Mesenchymal stem cell (in vitro differentiated cells and primary cell): ENCODE data around the gene PARD6B.
A peak's percentile ranks its signal among the peaks of the same experiment; 100 is the strongest.

Source experiments
- DNase-seq: peaks from one replicate; pipeline ENCODE4 v3.0.0-alpha.2; 2013
- H2AFZ ChIP-seq: one replicate; pipeline ENCODE4 v1.6.1; 2013; ENCODE audit warnings: low read depth, mild to moderate bottlenecking, control low read depth, inconsistent platforms, low read length, moderate library complexity
- H2AK5ac ChIP-seq: 2 replicates; pipeline ENCODE4 v1.6.1; 2013; ENCODE audit warnings: low read length, moderate library complexity, mild to moderate bottlenecking, inconsistent platforms; ENCODE audit not compliant: severe bottlenecking
- H2BK120ac ChIP-seq: one replicate; pipeline ENCODE4 v1.6.1; 2013; ENCODE audit warnings: low read depth, mild to moderate bottlenecking, inconsistent platforms, low read length, moderate library complexity
- H2BK12ac ChIP-seq, 2 experiments: one replicate each; pipeline ENCODE4 v1.6.1; 2013; ENCODE audit warnings: inconsistent platforms in 2 of 2, low read length in 2 of 2, mild to moderate bottlenecking in 2 of 2, moderate library complexity in 2 of 2, control low read depth in 1 of 2
- H2BK15ac ChIP-seq: one replicate; pipeline ENCODE4 v1.6.1; 2013; ENCODE audit warnings: mild to moderate bottlenecking, low read depth, inconsistent platforms; ENCODE audit not compliant: poor library complexity, severe bottlenecking
- H2BK5ac ChIP-seq: 2 replicates; pipeline ENCODE4 v1.6.1; 2013; ENCODE audit warnings: low read depth, mild to moderate bottlenecking, low read length, control low read depth, inconsistent platforms; ENCODE audit not compliant: poor library complexity, severe bottlenecking
- H3K14ac ChIP-seq, 2 experiments: one replicate each; pipeline ENCODE4 v1.6.1; 2013; ENCODE audit warnings: inconsistent platforms in 2 of 2, low read length in 2 of 2, control low read depth in 1 of 2, mild to moderate bottlenecking in 1 of 2, moderate library complexity in 1 of 2
- H3K18ac ChIP-seq, 2 experiments: one replicate each; pipeline ENCODE4 v1.6.1; 2013; ENCODE audit warnings: inconsistent platforms in 2 of 2, low read length in 2 of 2, control low read depth in 1 of 2, low read depth in 1 of 2, mild to moderate bottlenecking in 1 of 2
- H3K23ac ChIP-seq, 2 experiments: one replicate each; pipeline ENCODE4 v1.6.1; 2013; ENCODE audit warnings: inconsistent platforms in 2 of 2, low read length in 2 of 2, mild to moderate bottlenecking in 2 of 2, moderate library complexity in 2 of 2, control low read depth in 1 of 2
- H3K27ac ChIP-seq: 2 replicates; pipeline ENCODE4 v1.5.1; 2013; ENCODE audit warnings: mild to moderate bottlenecking, moderate library complexity, low read length, control low read depth, inconsistent platforms; ENCODE audit not compliant: poor library complexity, severe bottlenecking
- H3K27me3 ChIP-seq, 2 experiments: 2 replicates each; pipeline versions ENCODE4 v1.6.1 to v1.7.0; 2013; ENCODE audit warnings: low read length in 2 of 2, mild to moderate bottlenecking in 2 of 2, moderate library complexity in 2 of 2, control low read depth in 1 of 2, inconsistent platforms in 1 of 2; ENCODE audit not compliant: control insufficient read depth in 1 of 2, insufficient read depth in 1 of 2
- H3K36me3 ChIP-seq, 2 experiments: 2 replicates each; pipeline versions ENCODE4 v1.6.1 to v1.7.0; 2013; ENCODE audit warnings: low read length in 2 of 2, control low read depth in 1 of 2, inconsistent platforms in 1 of 2, low read depth in 1 of 2, mild to moderate bottlenecking in 1 of 2; ENCODE audit not compliant: insufficient read depth in 2 of 2, control insufficient read depth in 1 of 2
- H3K4ac ChIP-seq, 2 experiments: one replicate each; pipeline ENCODE4 v1.6.1; 2013; ENCODE audit warnings: inconsistent platforms in 2 of 2, low read length in 2 of 2, mild to moderate bottlenecking in 2 of 2, moderate library complexity in 2 of 2, control low read depth in 1 of 2, low read depth in 1 of 2
- H3K4me1 ChIP-seq: 2 replicates; pipeline ENCODE4 v1.6.1; 2013; ENCODE audit warnings: low read depth, low read length, control low read depth; ENCODE audit not compliant: control insufficient read depth, insufficient read depth
- H3K4me2 ChIP-seq: 2 replicates; pipeline ENCODE4 v1.6.1; 2013; ENCODE audit warnings: low read length, mild to moderate bottlenecking, inconsistent platforms; ENCODE audit not compliant: poor library complexity, severe bottlenecking
- H3K4me3 ChIP-seq, 2 experiments: 2 replicates each; pipeline versions ENCODE4 v1.5.1 to v1.7.0; 2013; ENCODE audit warnings: low read length in 2 of 2, mild to moderate bottlenecking in 2 of 2, control low read depth in 1 of 2, low read depth in 1 of 2; ENCODE audit not compliant: insufficient read depth in 1 of 2
- H3K79me1 ChIP-seq: replicated peaks from 2 replicates; pipeline ENCODE4 v1.6.1; 2013; ENCODE audit warnings: mild to moderate bottlenecking, control low read depth, low read length, inconsistent platforms; ENCODE audit not compliant: poor library complexity, severe bottlenecking
- H3K9ac ChIP-seq: 2 replicates; pipeline ENCODE4 v1.7.0; 2013; ENCODE audit warnings: mild to moderate bottlenecking, low read length, moderate library complexity
- H3K9me3 ChIP-seq: 2 replicates; pipeline ENCODE4 v1.7.0; 2013; ENCODE audit warnings: mild to moderate bottlenecking, low read length; ENCODE audit not compliant: control insufficient read depth
- H4K8ac ChIP-seq: one replicate; pipeline ENCODE4 v1.6.1; 2013; ENCODE audit warnings: inconsistent platforms, mild to moderate bottlenecking, low read length, moderate library complexity
- H4K91ac ChIP-seq: one replicate; pipeline ENCODE4 v1.6.1; 2013; ENCODE audit warnings: mild to moderate bottlenecking, low read length, inconsistent platforms
- WGBS: methylation state at CpG from one replicate; pipeline ENCODE4 v1.1.7; 2013; ENCODE audit warnings: mixed read lengths; 5-methylcytosine and 5-hydroxymethylcytosine counted together

Gene PARD6B

GRCh38 chr20:50727792-50728485 lies 3.4 kb upstream of the PARD6B start:
- peak overlapping the region; percentile 67 for H3K4me2 ChIP-seq
- peak overlapping the region; percentile 92 for H2BK5ac ChIP-seq
- peak overlapping the region; percentile 99 for H3K27ac ChIP-seq
- H3K4me3 ChIP-seq = peak overlapping the region in 1 of 2 experiments; percentile 50
- no peak overlapping the region for H3K18ac ChIP-seq
- no peak for DNase-seq
- H2BK12ac ChIP-seq = peak overlapping the region in 1 of 2 experiments; percentile 96
- H2AFZ ChIP-seq = no peak overlapping the region
- H3K23ac ChIP-seq = no peak overlapping the region
- H4K8ac ChIP-seq = no peak overlapping the region
- no peaks in the 10 kb centered on the region for H3K27me3 ChIP-seq
- peak overlapping the region; percentile 47 for H2AK5ac ChIP-seq
- H3K36me3 ChIP-seq = no peaks in the 10 kb centered on the region
- no peak overlapping the region for H2BK120ac ChIP-seq
- no peaks in the 10 kb centered on the region for H3K9me3 ChIP-seq
- H2BK15ac ChIP-seq = no peak overlapping the region
- H3K4me1 ChIP-seq = peaks cover 35% of the 10 kb centered on the region
- H3K79me1 ChIP-seq = peaks cover 5% of the 10 kb centered on the region
- no peak overlapping the region for H3K4ac ChIP-seq
- H4K91ac ChIP-seq = no peak overlapping the region
- no peak overlapping the region for H3K14ac ChIP-seq
- 90% methylated on average over 7 of the region's 8 CpGs for WGBS
- peak overlapping the region; percentile 80 for H3K9ac ChIP-seq

- DNase-seq = no peak
- over 99% methylated on average over 4 of the region's 4 CpGs for WGBS
- H2BK12ac ChIP-seq = peak overlapping the region; percentile 29 to 56
- no peak overlapping the region for H4K91ac ChIP-seq
- H2AFZ ChIP-seq = no peak overlapping the region
- H2AK5ac ChIP-seq = peak overlapping the region; percentile 99
- H3K4me1 ChIP-seq = peaks cover 35% of the 10 kb centered on the region
- peak overlapping the region; percentile 85 for H2BK5ac ChIP-seq
- peak overlapping the region in 1 of 2 experiments; percentile 11 for H3K4ac ChIP-seq
- H3K27me3 ChIP-seq = no peaks in the 10 kb centered on the region
- H4K8ac ChIP-seq = no peak overlapping the region
- H3K18ac ChIP-seq = no peak overlapping the region
- H3K36me3 ChIP-seq = no peaks in the 10 kb centered on the region
- peak overlapping the region; percentile 80 for H3K9ac ChIP-seq
- H3K9me3 ChIP-seq = no peaks in the 10 kb centered on the region
- no peak overlapping the region for H2BK120ac ChIP-seq
- H3K23ac ChIP-seq = no peak overlapping the region
- peaks cover 5% of the 10 kb centered on the region for H3K79me1 ChIP-seq
- H2BK15ac ChIP-seq = no peak overlapping the region
- peak overlapping the region; percentile 88 for H3K27ac ChIP-seq
- no peak overlapping the region for H3K14ac ChIP-seq
- peak overlapping the region in 1 of 2 experiments; percentile 27 for H3K4me3 ChIP-seq
- H3K4me2 ChIP-seq = peak overlapping the region; percentile 13
Measured at GRCh38 chr20:50728486-50728980, 2.8 kb upstream of the PARD6B start.

GRCh38 chr20:50728981-50729874 lies 2.2 kb upstream of the PARD6B start:
- H2BK15ac ChIP-seq = peak overlapping the region; percentile 85
- no peak overlapping the region for H3K14ac ChIP-seq
- no peak overlapping the region for H3K4me2 ChIP-seq
- peaks cover 33% of the 10 kb centered on the region for H3K4me1 ChIP-seq
- H2BK5ac ChIP-seq = peak overlapping the region; percentile 33
- peaks cover 5% of the 10 kb centered on the region for H3K79me1 ChIP-seq
- H2BK12ac ChIP-seq = peak overlapping the region; percentile 67 to 69
- 78% methylated on average over 7 of the region's 11 CpGs for WGBS
- H2AK5ac ChIP-seq = peak overlapping the region; percentile 99
- peak overlapping the region; percentile 34 for H4K91ac ChIP-seq
- no peak overlapping the region for H4K8ac ChIP-seq
- H2AFZ ChIP-seq = no peak overlapping the region
- no peak overlapping the region for H3K23ac ChIP-seq
- no peaks in the 10 kb centered on the region for H3K36me3 ChIP-seq
- no peaks in the 10 kb centered on the region for H3K27me3 ChIP-seq
- H3K4ac ChIP-seq = no peak overlapping the region
- peak overlapping the region; percentile 1 for H2BK120ac ChIP-seq
- peak overlapping the region; percentile 88 for H3K27ac ChIP-seq
- peak; percentile 66 for DNase-seq
- H3K4me3 ChIP-seq = peak overlapping the region in 1 of 2 experiments; percentile 79
- no peaks in the 10 kb centered on the region for H3K9me3 ChIP-seq
- peak overlapping the region; percentile 5 to 26 for H3K18ac ChIP-seq
- H3K9ac ChIP-seq = peak overlapping the region; percentile 80
